Activated CD4-positive, alpha-beta T cell treated with anti-CD3 and anti-CD28 coated beads for 36 hours (primary cell): ENCODE measurements around the gene FKBP5. TPM values are rescaled to one million over a fixed set of nuclear protein-coding genes. Genes with fewer than 3 reads are reported as not detected.

Experiments used
- ATAC-seq: fragments of 200-7000 bp; cut with Tn5 transposase; one replicate; pipeline ENCODE4 v1.10.0; 2021; ENCODE audit warnings: mild to moderate bottlenecking, moderate library complexity
- CTCF ChIA-PET: fragments of 350-600 bp; sonication (Branson Sonifier 250); formaldehyde crosslinking; loops from one replicate; lab custom pipeline; 2021; ENCODE audit warnings: antibody characterized with exemption; lab: Charles Lee
- POLR2A ChIA-PET: fragments of 350-600 bp; sonication (Branson Sonifier 250); formaldehyde crosslinking; loops from one replicate; lab custom pipeline; 2021; ENCODE audit warnings: antibody characterized with exemption, inconsistent platforms; lab: Charles Lee
- DNase-seq: peaks from one replicate; pipeline ENCODE4 v3.0.0-alpha.2; 2020
- H3K27ac Mint-ChIP-seq: one replicate; pipeline ENCODE4 v1.8.0; 2021; ENCODE audit warnings: mixed read lengths
- H3K27me3 Mint-ChIP-seq: one replicate; pipeline ENCODE4 v1.8.0; 2021; ENCODE audit warnings: mixed read lengths
- H3K36me3 Mint-ChIP-seq: one replicate; pipeline ENCODE4 v1.8.0; 2021; ENCODE audit warnings: low read depth, mixed read lengths
- H3K4me1 Mint-ChIP-seq: one replicate; pipeline ENCODE4 v1.8.0; 2021; ENCODE audit warnings: mixed read lengths
- H3K4me3 Mint-ChIP-seq: one replicate; pipeline ENCODE4 v1.8.0; 2021; ENCODE audit warnings: mild to moderate bottlenecking, moderate library complexity, mixed read lengths
- H3K9me3 Mint-ChIP-seq: one replicate; pipeline ENCODE4 v1.8.0; 2021; ENCODE audit warnings: low read depth, mixed read lengths
- intact Hi-C, 2 experiments: fragments of 100-400 bp; cut with DNase I in 1 of 2; cut with micrococcal nuclease in 1 of 2; formaldehyde crosslinking; loops; one replicate each; pipeline versions ENCODE4 v1.14.2 to v1.15.1; 2022 to 2024; cut with DNase I, micrococcal nuclease
- total RNA-seq, 2 experiments: library from RNA; stranded (reverse); gene quantifications; one replicate each; pipeline ENCODE4 v1.2.3, GENCODE V29; 2021

FKBP5 gene
- total RNA-seq, 2 experiments from 2014 or later: 140 to 141 TPM

GRCh38 chr6:35647400-35647799, 41.3 kb downstream of the FKBP5 start:
- H3K4me3 Mint-ChIP-seq: no peak overlapping the region
- intact Hi-C loops: no loop called here
- POLR2A ChIA-PET: interaction anchor here (0.7 kb wide), 1 partner anchor 18 kb away, joined by 3 read pairs; no protein-coding TSS in a partner anchor
- ATAC-seq (no peak), DNase-seq (no peak)
- H3K9me3 Mint-ChIP-seq: no peaks in the 10 kb centered on the region
- H3K36me3 Mint-ChIP-seq: peaks cover 35% of the 10 kb centered on the region
- no peaks in the 10 kb centered on the region for H3K27me3 Mint-ChIP-seq
- H3K4me1 Mint-ChIP-seq: peaks cover 73% of the 10 kb centered on the region
- peak overlapping the region; percentile 65 for H3K27ac Mint-ChIP-seq
- CTCF ChIA-PET: interaction anchor here (0.6 to 1.1 kb wide), 3 partner anchors 13 to 93 kb away, joined by 3 to 6 read pairs (median 3); no protein-coding TSS in a partner anchor

GRCh38 chr6:35643162-35643535, 45.6 kb downstream of the FKBP5 start:
- no peak for ATAC-seq
- Mint-ChIP-seq H3K4me3 (no peak overlapping the region), H3K9me3 (no peaks in the 10 kb centered on the region), H3K36me3 (peaks cover 43% of the 10 kb centered on the region), H3K27me3 (no peaks in the 10 kb centered on the region), H3K4me1 (peaks cover 72% of the 10 kb centered on the region), H3K27ac (peak overlapping the region; percentile 21)
- CTCF ChIA-PET: interaction anchor here (0.5 to 5.2 kb wide), 15 partner anchors 19 to 451 kb away, joined by 3 to 47 read pairs (median 4); partner anchors contain the start of gene ARMC12
- no peak for DNase-seq
- POLR2A ChIA-PET: no interaction called here
- intact Hi-C loops: no loop called here

- ChIA-PET POLR2A (no interaction called here), CTCF (interaction anchor here (0.5 to 5.2 kb wide), 20 partner anchors 13 to 452 kb away, joined by 3 to 47 read pairs (median 4); partner anchors contain the start of gene ARMC12)
- Mint-ChIP-seq H3K27ac (peak overlapping the region; percentile 21), H3K27me3 (no peaks in the 10 kb centered on the region), H3K9me3 (no peaks in the 10 kb centered on the region), H3K4me3 (no peak overlapping the region), H3K4me1 (peaks cover 67% of the 10 kb centered on the region), H3K36me3 (peaks cover 48% of the 10 kb centered on the region)
- DNase-seq (no peak), ATAC-seq (peak; percentile 47)
- intact Hi-C loops: no loop called here
Measured at GRCh38 chr6:35642471-35643161, 46.1 kb downstream of the FKBP5 start.

- ChIA-PET POLR2A (no interaction called here), CTCF (interaction anchor here (0.6 kb wide), 1 partner anchor 97 kb away, joined by 3 read pairs; the partner anchor contains the start of gene ARMC12)
- Mint-ChIP-seq H3K36me3 (peaks cover 55% of the 10 kb centered on the region), H3K27ac (peak overlapping the region; percentile 10), H3K4me1 (peaks cover 58% of the 10 kb centered on the region), H3K4me3 (no peak overlapping the region), H3K27me3 (no peaks in the 10 kb centered on the region), H3K9me3 (no peaks in the 10 kb centered on the region)
- ATAC-seq (peak; percentile 21), DNase-seq (no peak)
- intact Hi-C loops: no loop called here
Measured at GRCh38 chr6:35640017-35640664, 48.6 kb downstream of the FKBP5 start.

DNA sequence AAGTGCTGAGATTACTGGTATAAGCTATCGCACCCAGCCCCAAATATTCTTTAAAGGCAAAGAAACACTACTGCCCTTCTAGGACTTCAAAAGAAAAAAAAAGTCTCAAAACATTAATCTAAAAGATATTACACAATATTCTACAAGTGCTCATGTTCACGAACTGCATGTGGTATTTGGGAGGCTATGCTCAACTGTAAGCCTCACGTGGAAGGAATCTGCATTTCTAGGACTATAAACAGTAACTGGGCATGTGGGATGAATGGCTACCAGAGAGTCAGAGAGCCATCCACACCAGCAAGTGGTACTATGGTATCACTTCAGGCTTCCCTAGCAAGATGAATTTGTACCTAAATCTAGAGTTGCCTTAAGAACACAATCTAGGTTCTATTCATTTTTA, 50.0 kb downstream of the FKBP5 start:
- no peak for DNase-seq
- Mint-ChIP-seq H3K27me3 (no peaks in the 10 kb centered on the region), H3K9me3 (no peaks in the 10 kb centered on the region), H3K27ac (peak overlapping the region; percentile 25), H3K4me1 (peaks cover 47% of the 10 kb centered on the region), H3K36me3 (peaks cover 56% of the 10 kb centered on the region), H3K4me3 (no peak overlapping the region)
- intact Hi-C loops: no loop called here
- no peak for ATAC-seq
- ChIA-PET CTCF (interaction anchor here (0.6 to 1.8 kb wide), 7 partner anchors 12 to 98 kb away, joined by 3 to 18 read pairs (median 3); partner anchors contain the start of gene ARMC12), POLR2A (no interaction called here)

- Mint-ChIP-seq H3K4me3 (no peak overlapping the region), H3K36me3 (peaks cover 48% of the 10 kb centered on the region), H3K9me3 (no peaks in the 10 kb centered on the region), H3K27ac (no peak overlapping the region), H3K4me1 (peaks cover 39% of the 10 kb centered on the region), H3K27me3 (no peaks in the 10 kb centered on the region)
- intact Hi-C loops: no loop called here
- no peak for ATAC-seq
- ChIA-PET POLR2A (interaction anchor here (0.7 kb wide), 1 partner anchor 99 kb away, joined by 3 read pairs; no protein-coding TSS in a partner anchor), CTCF (interaction anchor here (0.6 to 1.8 kb wide), 14 partner anchors 11 to 99 kb away, joined by 3 to 18 read pairs (median 4); partner anchors contain the start of gene ARMC12)
- no peak for DNase-seq
Measured at GRCh38 chr6:35637911-35638310, 50.8 kb downstream of the FKBP5 start.

GRCh38 chr6:35635601-35636597, 52.8 kb downstream of the FKBP5 start:
- peak overlapping the region; percentile 85 for H3K27ac Mint-ChIP-seq
- no peak for DNase-seq
- H3K9me3 Mint-ChIP-seq: no peaks in the 10 kb centered on the region
- peaks cover 33% of the 10 kb centered on the region for H3K4me1 Mint-ChIP-seq
- intact Hi-C loops: no loop called here
- peak; percentile 36 for ATAC-seq
- H3K4me3 Mint-ChIP-seq: no peak overlapping the region
- CTCF ChIA-PET: interaction anchor here (0.6 to 1.8 kb wide), 4 partner anchors 15 to 787 kb away, joined by 3 to 6 read pairs (median 4); no protein-coding TSS in a partner anchor
- no peaks in the 10 kb centered on the region for H3K27me3 Mint-ChIP-seq
- POLR2A ChIA-PET: no interaction called here
- H3K36me3 Mint-ChIP-seq: peaks cover 49% of the 10 kb centered on the region

GRCh38 chr6:35634316-35634715, 54.4 kb downstream of the FKBP5 start:
- POLR2A ChIA-PET: no interaction called here
- intact Hi-C loops: no loop called here
- H3K9me3 Mint-ChIP-seq: no peaks in the 10 kb centered on the region
- no peak for ATAC-seq
- no peak overlapping the region for H3K4me3 Mint-ChIP-seq
- DNase-seq: no peak
- H3K36me3 Mint-ChIP-seq: peaks cover 51% of the 10 kb centered on the region
- CTCF ChIA-PET: interaction anchor here (0.7 to 1.7 kb wide), 4 partner anchors 10 to 102 kb away, joined by 3 to 5 read pairs (median 4); no protein-coding TSS in a partner anchor
- H3K27ac Mint-ChIP-seq: peak overlapping the region; percentile 75
- no peaks in the 10 kb centered on the region for H3K27me3 Mint-ChIP-seq
- H3K4me1 Mint-ChIP-seq: peaks cover 31% of the 10 kb centered on the region

DNA sequence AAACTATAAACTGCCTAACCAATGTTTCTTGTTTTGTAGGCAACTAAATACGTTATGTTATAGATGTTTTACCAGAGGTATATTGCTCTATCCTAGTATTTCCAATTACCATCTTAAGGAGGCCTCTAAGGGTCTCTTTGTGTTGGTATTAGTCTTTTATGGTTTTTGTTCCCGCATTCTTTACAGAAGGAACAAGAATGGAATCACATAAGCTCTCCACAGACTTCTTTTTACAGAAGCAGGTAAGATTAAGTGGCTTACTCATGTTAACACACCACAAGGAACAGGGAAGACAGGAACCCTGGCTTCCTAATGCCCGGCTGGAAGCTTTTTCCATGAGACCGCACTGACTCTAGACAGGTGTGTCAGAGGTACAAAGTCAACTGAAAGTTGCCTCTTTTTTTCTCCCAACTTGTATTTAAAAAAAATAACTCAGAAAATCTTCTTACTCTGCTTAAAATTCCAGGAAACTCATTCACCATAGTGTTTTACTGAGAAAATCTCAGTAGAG, 55.1 kb downstream of the FKBP5 start:
- ChIA-PET POLR2A (no interaction called here), CTCF (interaction anchor here (0.7 to 1.8 kb wide), 5 partner anchors 9 to 104 kb away, joined by 3 to 5 read pairs (median 5); no protein-coding TSS in a partner anchor)
- no peaks in the 10 kb centered on the region for H3K27me3 Mint-ChIP-seq
- H3K36me3 Mint-ChIP-seq: peaks cover 55% of the 10 kb centered on the region
- no peak overlapping the region for H3K4me3 Mint-ChIP-seq
- ATAC-seq: no peak
- H3K27ac Mint-ChIP-seq: no peak overlapping the region
- H3K9me3 Mint-ChIP-seq: no peaks in the 10 kb centered on the region
- intact Hi-C loops: no loop called here
- H3K4me1 Mint-ChIP-seq: peaks cover 32% of the 10 kb centered on the region
- DNase-seq: no peak

DNA sequence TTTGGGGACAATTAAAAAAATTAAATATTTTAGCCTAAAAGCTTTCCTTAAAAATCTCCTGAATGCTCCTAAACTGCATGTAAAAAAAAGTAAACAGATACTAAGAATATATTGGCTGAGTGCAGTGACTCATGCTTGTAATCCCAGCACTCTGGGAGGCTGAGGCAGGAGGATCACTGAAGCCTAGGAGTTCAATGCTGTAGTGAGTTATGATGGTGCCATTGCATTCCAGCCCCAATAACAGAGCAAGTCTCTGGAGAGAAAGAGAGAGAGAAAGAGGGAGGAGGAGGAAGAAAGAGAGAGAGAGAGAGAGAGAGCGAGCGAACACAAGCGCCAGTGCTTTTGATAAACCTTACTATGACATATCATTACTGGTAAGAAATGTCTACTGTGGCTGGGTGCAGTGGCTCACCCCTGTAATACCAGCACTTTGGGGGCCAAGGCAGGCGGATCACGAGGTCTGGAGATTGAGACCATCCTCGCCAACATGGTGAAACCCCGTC, 58.8 kb downstream of the FKBP5 start:
- ChIA-PET POLR2A (no interaction called here), CTCF (interaction anchor here (0.6 to 1.6 kb wide), 3 partner anchors 36 to 107 kb away, joined by 3 to 4 read pairs (median 3); no protein-coding TSS in a partner anchor)
- Mint-ChIP-seq H3K27ac (peak overlapping the region; percentile 65), H3K27me3 (no peaks in the 10 kb centered on the region), H3K9me3 (no peaks in the 10 kb centered on the region), H3K36me3 (peaks cover 43% of the 10 kb centered on the region), H3K4me3 (no peak overlapping the region), H3K4me1 (peaks cover 22% of the 10 kb centered on the region)
- intact Hi-C loops: no loop called here
- DNase-seq (no peak), ATAC-seq (no peak)
